Gastrocnemius medialis (tissue), 4 donors: ENCODE measurements around the gene AKAP7. TPM values are rescaled to one million over a fixed set of nuclear protein-coding genes. Genes with fewer than 3 reads are reported as not detected.

Experiments used
- ATAC-seq, 2 donors: fragments of 150-250 bp; one replicate each; pipeline ENCODE4 v1.9.1; 2016
- DNase-seq, 2 donors: peaks; one replicate each; pipeline ENCODE4 v3.0.0-alpha.2; 2019
- H3K27ac ChIP-seq, 4 donors: fragments of 200-600 bp; sonication (generic); 1 replicate in 1 of 4; 2 replicates in 3 of 4; pipeline ENCODE4 v1.5.1; 2016 to 2018; ENCODE audit warnings: mild to moderate bottlenecking in 2 of 4, moderate library complexity in 1 of 4
- H3K27me3 ChIP-seq, 3 donors: fragments of 200-600 bp; sonication (generic) in 2 of 3; 1 replicate in 1 of 3; 2 replicates in 2 of 3; pipeline versions ENCODE4 v1.5.1 to v1.6.0; 2016 to 2019; ENCODE audit warnings: mild to moderate bottlenecking in 1 of 3, moderate library complexity in 1 of 3
- H3K36me3 ChIP-seq, 2 donors: fragments of 200-600 bp; sonication (generic) in 1 of 2; one replicate each; pipeline ENCODE4 v1.5.1; 2017 to 2018
- H3K4me1 ChIP-seq, 2 donors: fragments of 200-600 bp; sonication (generic) in 1 of 2; one replicate each; pipeline ENCODE4 v1.5.1; 2016 to 2017; ENCODE audit warnings: mild to moderate bottlenecking in 2 of 2
- H3K4me3 ChIP-seq, 4 donors: fragments of 200-600 bp; sonication (generic) in 3 of 4; 1 replicate in 1 of 4; 2 replicates in 3 of 4; pipeline ENCODE4 v1.5.1; 2016 to 2019; ENCODE audit warnings: mild to moderate bottlenecking in 2 of 4
- H3K9me3 ChIP-seq, 3 donors: fragments of 200-600 bp; sonication (generic) in 2 of 3; 1 replicate in 1 of 3; 2 replicates in 2 of 3; pipeline ENCODE4 v1.5.1; 2016 to 2019
- POLR2A ChIP-seq, 2 donors: fragments of 450-650 bp; IDR thresholded peaks; one replicate each; pipeline ENCODE4 v1.6.1; 2017; ENCODE audit warnings: antibody characterized with exemption in 2 of 2, mild to moderate bottlenecking in 2 of 2, moderate library complexity in 2 of 2
- in situ Hi-C, 4 donors: fragments of 200-750 bp; cut with MboI; loops; one replicate each; pipeline versions ENCODE4 v1.15.0 to v1.8.0; 2017; ENCODE audit warnings: low sequenced_read_pairs in 4 of 4
- intact Hi-C: fragments of 100-400 bp; cut with DNase I; formaldehyde crosslinking; loops from one replicate; pipeline ENCODE4 v1.15.1; 2023; ENCODE audit warnings: low total_unique reads
- total RNA-seq, 4 donors: library from RNA; depleted of rRNA; stranded (reverse); fragments of >200 nt; gene quantifications; one replicate each; pipeline versions ENCODE4 v1.1.0 to v1.2.3, GENCODE V29; 2016
- TF ChIP-seq, protein P1 (sequence below), 5 experiments: fragments of 450-650 bp in 3 of 5; fragments of 200-600 bp in 2 of 5; sonication (generic) in 2 of 5; IDR thresholded peaks in 4 of 5; conservative IDR thresholded peaks in 1 of 5; 1 replicate in 4 of 5; 2 replicates in 1 of 5; pipeline ENCODE4 v1.5.1; 2016 to 2019; ENCODE audit warnings: antibody characterized with exemption in 5 of 5, mild to moderate bottlenecking in 3 of 5, moderate library complexity in 3 of 5

AKAP7 gene
- total RNA-seq, 4 donors from 2014 or later, result 5.2 to 14.6 (median 7.5) TPM

DNA sequence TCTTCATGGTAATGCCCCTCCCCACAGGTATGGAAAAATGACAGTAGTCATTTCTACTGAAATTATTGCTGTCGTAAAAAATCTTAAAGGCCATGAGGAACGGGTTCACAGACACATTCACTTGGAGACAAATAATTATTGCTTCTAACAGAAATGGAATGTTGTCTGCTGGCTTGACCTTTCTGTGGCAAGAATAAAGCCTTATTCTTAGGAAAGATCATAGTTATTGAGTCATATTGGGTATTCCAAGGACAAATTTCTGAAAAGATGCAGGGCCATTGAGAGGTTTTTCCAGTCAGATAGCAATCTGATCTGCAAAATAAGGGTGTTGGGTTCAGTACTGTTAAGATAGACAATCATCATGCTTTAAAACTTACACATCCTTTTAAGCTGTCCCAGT, 29.2 kb downstream of the AKAP7 start:
- in situ Hi-C loops (no loop called here), intact Hi-C loops (no loop called here)

DNA sequence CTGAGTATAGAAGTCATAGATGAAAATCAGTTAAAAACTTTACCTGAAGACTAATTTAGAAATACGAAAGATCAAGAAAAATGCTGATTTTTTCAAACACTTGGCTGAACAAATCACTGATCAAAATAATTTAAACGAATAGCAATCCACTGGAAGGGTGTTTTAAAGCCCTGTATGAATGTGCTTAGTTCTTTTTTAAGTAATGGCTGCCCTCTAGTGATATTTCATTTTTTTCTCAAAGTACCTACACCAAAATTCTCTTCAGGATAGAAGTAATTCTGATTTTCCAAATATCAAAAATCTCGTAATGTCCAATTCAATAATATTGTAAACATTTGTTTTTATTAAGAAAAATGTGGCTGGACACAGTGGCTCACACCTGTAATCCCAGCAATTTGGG, 32.5 kb downstream of the AKAP7 start:
- Histone ChIP-seq H3K4me1 (no peaks in the 10 kb centered on the region), H3K27me3 (no peaks in the 10 kb centered on the region), H3K4me3 (no peak overlapping the region), H3K9me3 (no peaks in the 10 kb centered on the region), H3K27ac (no peak overlapping the region), H3K36me3 (peaks cover 0 to 20% of the 10 kb centered on the region in 2 donors)
- no peak for ATAC-seq
- in situ Hi-C loops (no loop called here), intact Hi-C loops (no loop called here)
- TF ChIP-seq, protein P1, sequence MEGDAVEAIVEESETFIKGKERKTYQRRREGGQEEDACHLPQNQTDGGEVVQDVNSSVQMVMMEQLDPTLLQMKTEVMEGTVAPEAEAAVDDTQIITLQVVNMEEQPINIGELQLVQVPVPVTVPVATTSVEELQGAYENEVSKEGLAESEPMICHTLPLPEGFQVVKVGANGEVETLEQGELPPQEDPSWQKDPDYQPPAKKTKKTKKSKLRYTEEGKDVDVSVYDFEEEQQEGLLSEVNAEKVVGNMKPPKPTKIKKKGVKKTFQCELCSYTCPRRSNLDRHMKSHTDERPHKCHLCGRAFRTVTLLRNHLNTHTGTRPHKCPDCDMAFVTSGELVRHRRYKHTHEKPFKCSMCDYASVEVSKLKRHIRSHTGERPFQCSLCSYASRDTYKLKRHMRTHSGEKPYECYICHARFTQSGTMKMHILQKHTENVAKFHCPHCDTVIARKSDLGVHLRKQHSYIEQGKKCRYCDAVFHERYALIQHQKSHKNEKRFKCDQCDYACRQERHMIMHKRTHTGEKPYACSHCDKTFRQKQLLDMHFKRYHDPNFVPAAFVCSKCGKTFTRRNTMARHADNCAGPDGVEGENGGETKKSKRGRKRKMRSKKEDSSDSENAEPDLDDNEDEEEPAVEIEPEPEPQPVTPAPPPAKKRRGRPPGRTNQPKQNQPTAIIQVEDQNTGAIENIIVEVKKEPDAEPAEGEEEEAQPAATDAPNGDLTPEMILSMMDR (IDR thresholded peaks at IDR 0.05 in 4 of 5, conservative IDR thresholded peaks at IDR 0.05 in 1 of 5), result peak in 1 of 5 experiments; percentile 17
- TF ChIP-seq POLR2A (IDR thresholded peaks at IDR 0.05), result no peak
- DNase-seq, result no peak

More for the DNA sequence above, 29.2 kb downstream of the AKAP7 start:
- DNase-seq (no peak), ATAC-seq (no peak)
- H3K36me3 ChIP-seq, result peaks cover 0 to 18% of the 10 kb centered on the region in 2 donors
- H3K4me3 ChIP-seq, result no peak overlapping the region
- TF ChIP-seq, protein P1 (IDR thresholded peaks at IDR 0.05 in 4 of 5, conservative IDR thresholded peaks at IDR 0.05 in 1 of 5), result no peak
- TF ChIP-seq POLR2A (IDR thresholded peaks at IDR 0.05), result no peak
- no peak overlapping the region for H3K27ac ChIP-seq
- H3K27me3 ChIP-seq, result no peaks in the 10 kb centered on the region
- no peaks in the 10 kb centered on the region for H3K9me3 ChIP-seq
- no peaks in the 10 kb centered on the region for H3K4me1 ChIP-seq

DNA sequence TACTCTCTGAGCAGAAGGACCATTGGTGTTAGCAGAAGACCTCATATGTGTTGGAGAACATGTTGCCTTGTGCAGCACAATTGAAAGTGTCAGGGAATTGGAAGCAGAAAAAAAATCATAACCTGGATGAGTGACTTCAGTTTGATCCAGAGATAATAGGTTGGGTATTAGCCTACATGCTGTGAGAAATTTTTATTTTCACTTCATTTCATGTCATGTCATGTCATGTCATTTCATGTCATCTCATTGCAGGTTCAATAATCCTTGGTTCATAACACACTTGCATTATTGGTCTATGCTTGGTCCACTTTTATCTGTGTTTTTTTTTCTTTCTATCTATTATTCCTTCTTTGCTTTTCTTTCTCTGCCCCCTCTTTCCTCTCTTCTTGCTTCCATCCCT, 34.3 kb downstream of the AKAP7 start:
- H3K27ac ChIP-seq, result no peak overlapping the region
- no peaks in the 10 kb centered on the region for H3K4me1 ChIP-seq
- H3K36me3 ChIP-seq, result peaks cover 0 to 17% of the 10 kb centered on the region in 2 donors
- ATAC-seq, result no peak
- in situ Hi-C loops, result no loop called here
- TF ChIP-seq POLR2A (IDR thresholded peaks at IDR 0.05), result no peak
- TF ChIP-seq, protein P1 (IDR thresholded peaks at IDR 0.05 in 4 of 5, conservative IDR thresholded peaks at IDR 0.05 in 1 of 5), result no peak
- H3K27me3 ChIP-seq, result no peaks in the 10 kb centered on the region
- intact Hi-C loops, result no loop called here
- H3K9me3 ChIP-seq, result no peaks in the 10 kb centered on the region
- no peak for DNase-seq
- H3K4me3 ChIP-seq, result no peak overlapping the region

DNA sequence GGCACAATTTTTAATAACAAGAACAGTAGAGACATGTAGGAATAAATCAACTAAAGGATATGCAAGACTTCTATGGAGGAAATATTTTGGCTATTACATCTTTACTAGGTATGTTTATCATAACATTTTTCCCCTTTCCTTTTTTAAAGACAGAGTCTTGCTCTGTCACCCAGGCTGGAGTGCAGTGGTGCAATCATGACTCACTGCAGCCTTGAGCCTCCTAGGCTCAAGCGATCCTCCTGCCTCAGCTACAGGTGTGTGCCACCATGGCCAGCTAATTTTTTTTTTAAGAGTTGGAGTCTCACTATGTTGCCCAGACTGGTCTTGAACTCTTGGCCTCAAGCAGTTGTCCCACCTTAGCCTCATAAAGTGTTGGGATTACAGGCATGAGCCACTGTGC, 37.0 kb downstream of the AKAP7 start:
- intact Hi-C loops (no loop called here), in situ Hi-C loops (no loop called here)
- no peaks in the 10 kb centered on the region for H3K27me3 ChIP-seq
- no peak for DNase-seq
- no peaks in the 10 kb centered on the region for H3K4me1 ChIP-seq
- peaks cover 0 to 5% of the 10 kb centered on the region in 2 donors for H3K36me3 ChIP-seq
- no peak overlapping the region for H3K27ac ChIP-seq
- H3K9me3 ChIP-seq, result no peaks in the 10 kb centered on the region
- H3K4me3 ChIP-seq, result no peak overlapping the region
- TF ChIP-seq, protein P1 (IDR thresholded peaks at IDR 0.05 in 4 of 5, conservative IDR thresholded peaks at IDR 0.05 in 1 of 5), result no peak
- TF ChIP-seq POLR2A (IDR thresholded peaks at IDR 0.05), result no peak
- no peak for ATAC-seq

DNA sequence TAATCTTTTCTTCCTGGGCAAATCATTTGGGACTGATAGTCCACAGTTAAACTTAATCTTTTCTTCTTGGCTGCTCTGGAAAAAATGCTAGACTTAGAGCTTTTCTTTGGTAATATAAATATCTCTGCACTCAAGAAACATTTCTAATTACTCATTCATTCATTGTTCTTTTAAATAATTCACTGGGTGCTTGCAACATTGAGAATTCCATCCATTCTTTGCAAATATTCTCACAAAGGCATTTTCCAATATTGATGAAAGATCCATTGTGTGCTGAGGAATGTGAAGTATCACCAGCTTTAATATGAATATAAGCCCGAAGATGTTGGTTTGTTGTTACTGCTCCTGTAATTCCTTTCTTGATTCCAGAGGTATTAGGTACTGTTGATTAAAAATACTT, 38.4 kb downstream of the AKAP7 start:
- Histone ChIP-seq H3K9me3 (no peaks in the 10 kb centered on the region), H3K27me3 (no peaks in the 10 kb centered on the region), H3K4me3 (no peak overlapping the region), H3K4me1 (no peaks in the 10 kb centered on the region), H3K27ac (no peak overlapping the region), H3K36me3 (peaks cover 0 to 5% of the 10 kb centered on the region in 2 donors)
- in situ Hi-C loops (no loop called here), intact Hi-C loops (no loop called here)
- ATAC-seq (no peak), DNase-seq (no peak)
- TF ChIP-seq POLR2A (IDR thresholded peaks at IDR 0.05), result no peak
- TF ChIP-seq, protein P1 (IDR thresholded peaks at IDR 0.05 in 4 of 5, conservative IDR thresholded peaks at IDR 0.05 in 1 of 5), result no peak
